ENCODE measurements around the gene FAM174C. TPM values are rescaled to one million over a fixed set of nuclear protein-coding genes. Genes with fewer than 3 reads are reported as not detected.

The FAM174C gene
- total and polyA plus RNA-seq, 2 of the 8 experiments (the other 6 are each of a cell fraction or from before 2014, with no cell fraction given) = 44.5 to 125 TPM

DNA sequence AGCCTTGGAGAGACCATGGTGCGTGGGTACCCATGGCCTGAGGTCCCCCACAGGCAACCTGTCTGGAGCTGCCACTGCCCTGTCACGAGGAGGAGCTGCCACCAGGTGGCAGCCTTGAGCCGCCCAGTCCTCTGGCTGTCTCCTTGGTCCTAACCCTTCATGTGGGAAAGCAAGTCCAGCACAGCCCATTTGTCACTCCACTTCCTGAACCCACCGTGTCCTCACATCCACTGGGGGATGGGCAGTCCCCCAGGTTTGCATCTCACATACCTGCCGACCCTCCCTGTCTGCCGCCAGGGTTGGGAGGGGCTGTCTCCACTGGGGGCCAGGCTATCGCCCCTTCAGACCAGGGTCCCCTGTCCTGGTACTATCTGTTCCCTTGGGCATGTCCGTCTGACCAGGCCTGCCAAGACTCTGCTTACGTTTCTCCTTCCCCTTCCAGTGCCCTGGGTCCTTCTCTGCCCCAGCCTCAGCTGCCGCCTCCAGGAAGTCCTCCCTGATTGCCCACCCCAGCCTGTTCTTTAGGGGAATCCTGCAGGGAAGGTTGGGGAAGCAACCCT lies 4.5 kb downstream of the FAM174C start (continued):
- TF ChIP-seq, protein P1, sequence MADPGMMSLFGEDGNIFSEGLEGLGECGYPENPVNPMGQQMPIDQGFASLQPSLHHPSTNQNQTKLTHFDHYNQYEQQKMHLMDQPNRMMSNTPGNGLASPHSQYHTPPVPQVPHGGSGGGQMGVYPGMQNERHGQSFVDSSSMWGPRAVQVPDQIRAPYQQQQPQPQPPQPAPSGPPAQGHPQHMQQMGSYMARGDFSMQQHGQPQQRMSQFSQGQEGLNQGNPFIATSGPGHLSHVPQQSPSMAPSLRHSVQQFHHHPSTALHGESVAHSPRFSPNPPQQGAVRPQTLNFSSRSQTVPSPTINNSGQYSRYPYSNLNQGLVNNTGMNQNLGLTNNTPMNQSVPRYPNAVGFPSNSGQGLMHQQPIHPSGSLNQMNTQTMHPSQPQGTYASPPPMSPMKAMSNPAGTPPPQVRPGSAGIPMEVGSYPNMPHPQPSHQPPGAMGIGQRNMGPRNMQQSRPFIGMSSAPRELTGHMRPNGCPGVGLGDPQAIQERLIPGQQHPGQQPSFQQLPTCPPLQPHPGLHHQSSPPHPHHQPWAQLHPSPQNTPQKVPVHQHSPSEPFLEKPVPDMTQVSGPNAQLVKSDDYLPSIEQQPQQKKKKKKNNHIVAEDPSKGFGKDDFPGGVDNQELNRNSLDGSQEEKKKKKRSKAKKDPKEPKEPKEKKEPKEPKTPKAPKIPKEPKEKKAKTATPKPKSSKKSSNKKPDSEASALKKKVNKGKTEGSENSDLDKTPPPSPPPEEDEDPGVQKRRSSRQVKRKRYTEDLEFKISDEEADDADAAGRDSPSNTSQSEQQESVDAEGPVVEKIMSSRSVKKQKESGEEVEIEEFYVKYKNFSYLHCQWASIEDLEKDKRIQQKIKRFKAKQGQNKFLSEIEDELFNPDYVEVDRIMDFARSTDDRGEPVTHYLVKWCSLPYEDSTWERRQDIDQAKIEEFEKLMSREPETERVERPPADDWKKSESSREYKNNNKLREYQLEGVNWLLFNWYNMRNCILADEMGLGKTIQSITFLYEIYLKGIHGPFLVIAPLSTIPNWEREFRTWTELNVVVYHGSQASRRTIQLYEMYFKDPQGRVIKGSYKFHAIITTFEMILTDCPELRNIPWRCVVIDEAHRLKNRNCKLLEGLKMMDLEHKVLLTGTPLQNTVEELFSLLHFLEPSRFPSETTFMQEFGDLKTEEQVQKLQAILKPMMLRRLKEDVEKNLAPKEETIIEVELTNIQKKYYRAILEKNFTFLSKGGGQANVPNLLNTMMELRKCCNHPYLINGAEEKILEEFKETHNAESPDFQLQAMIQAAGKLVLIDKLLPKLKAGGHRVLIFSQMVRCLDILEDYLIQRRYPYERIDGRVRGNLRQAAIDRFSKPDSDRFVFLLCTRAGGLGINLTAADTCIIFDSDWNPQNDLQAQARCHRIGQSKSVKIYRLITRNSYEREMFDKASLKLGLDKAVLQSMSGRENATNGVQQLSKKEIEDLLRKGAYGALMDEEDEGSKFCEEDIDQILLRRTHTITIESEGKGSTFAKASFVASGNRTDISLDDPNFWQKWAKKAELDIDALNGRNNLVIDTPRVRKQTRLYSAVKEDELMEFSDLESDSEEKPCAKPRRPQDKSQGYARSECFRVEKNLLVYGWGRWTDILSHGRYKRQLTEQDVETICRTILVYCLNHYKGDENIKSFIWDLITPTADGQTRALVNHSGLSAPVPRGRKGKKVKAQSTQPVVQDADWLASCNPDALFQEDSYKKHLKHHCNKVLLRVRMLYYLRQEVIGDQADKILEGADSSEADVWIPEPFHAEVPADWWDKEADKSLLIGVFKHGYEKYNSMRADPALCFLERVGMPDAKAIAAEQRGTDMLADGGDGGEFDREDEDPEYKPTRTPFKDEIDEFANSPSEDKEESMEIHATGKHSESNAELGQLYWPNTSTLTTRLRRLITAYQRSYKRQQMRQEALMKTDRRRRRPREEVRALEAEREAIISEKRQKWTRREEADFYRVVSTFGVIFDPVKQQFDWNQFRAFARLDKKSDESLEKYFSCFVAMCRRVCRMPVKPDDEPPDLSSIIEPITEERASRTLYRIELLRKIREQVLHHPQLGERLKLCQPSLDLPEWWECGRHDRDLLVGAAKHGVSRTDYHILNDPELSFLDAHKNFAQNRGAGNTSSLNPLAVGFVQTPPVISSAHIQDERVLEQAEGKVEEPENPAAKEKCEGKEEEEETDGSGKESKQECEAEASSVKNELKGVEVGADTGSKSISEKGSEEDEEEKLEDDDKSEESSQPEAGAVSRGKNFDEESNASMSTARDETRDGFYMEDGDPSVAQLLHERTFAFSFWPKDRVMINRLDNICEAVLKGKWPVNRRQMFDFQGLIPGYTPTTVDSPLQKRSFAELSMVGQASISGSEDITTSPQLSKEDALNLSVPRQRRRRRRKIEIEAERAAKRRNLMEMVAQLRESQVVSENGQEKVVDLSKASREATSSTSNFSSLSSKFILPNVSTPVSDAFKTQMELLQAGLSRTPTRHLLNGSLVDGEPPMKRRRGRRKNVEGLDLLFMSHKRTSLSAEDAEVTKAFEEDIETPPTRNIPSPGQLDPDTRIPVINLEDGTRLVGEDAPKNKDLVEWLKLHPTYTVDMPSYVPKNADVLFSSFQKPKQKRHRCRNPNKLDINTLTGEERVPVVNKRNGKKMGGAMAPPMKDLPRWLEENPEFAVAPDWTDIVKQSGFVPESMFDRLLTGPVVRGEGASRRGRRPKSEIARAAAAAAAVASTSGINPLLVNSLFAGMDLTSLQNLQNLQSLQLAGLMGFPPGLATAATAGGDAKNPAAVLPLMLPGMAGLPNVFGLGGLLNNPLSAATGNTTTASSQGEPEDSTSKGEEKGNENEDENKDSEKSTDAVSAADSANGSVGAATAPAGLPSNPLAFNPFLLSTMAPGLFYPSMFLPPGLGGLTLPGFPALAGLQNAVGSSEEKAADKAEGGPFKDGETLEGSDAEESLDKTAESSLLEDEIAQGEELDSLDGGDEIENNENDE (IDR thresholded peaks at IDR 0.05; ENCODE audit: insufficient replicate concordance, low read length) = no peak
- no peak for TF ChIP-seq FOSL1 (IDR thresholded peaks at IDR 0.05; ENCODE audit: insufficient read depth, low read depth, low read length)
- no peak for TF ChIP-seq NRF1 (IDR thresholded peaks at IDR 0.05; ENCODE audit: low read depth, low read length)
- no peak for TF ChIP-seq TAF7 (optimal IDR thresholded peaks at IDR 0.05; ENCODE audit: borderline replicate concordance, low read depth, low read length)
- TF ChIP-seq SRF (IDR thresholded peaks at IDR 0.05; ENCODE audit: low read depth, low read length) = no peak
- no peak for TF ChIP-seq GTF2F1 (IDR thresholded peaks at IDR 0.05; ENCODE audit: borderline replicate concordance, low read depth, low read length)
- no peak for TF ChIP-seq EGR1 (IDR thresholded peaks at IDR 0.05; ENCODE audit: borderline replicate concordance, low read depth, low read length)
- TF ChIP-seq CTBP2 (IDR thresholded peaks at IDR 0.05; ENCODE audit: borderline replicate concordance, insufficient read depth, insufficient read length, low read length) = no peak
- TF ChIP-seq TAF1 (IDR thresholded peaks at IDR 0.05; ENCODE audit: low read depth, low read length) = no peak
- TF ChIP-seq BACH1 (IDR thresholded peaks at IDR 0.05; ENCODE audit: low read length) = peak; percentile 70
- TF ChIP-seq RFX5 (IDR thresholded peaks at IDR 0.05; ENCODE audit: borderline replicate concordance, low read depth, low read length) = no peak
- peak; percentile 43; the same call in 1 of the 2 replicates for TF ChIP-seq CREB1 (IDR thresholded peaks at IDR 0.05)

Measured in H1 (cell line).